ENCODE results near the gene RBP3.

DNA sequence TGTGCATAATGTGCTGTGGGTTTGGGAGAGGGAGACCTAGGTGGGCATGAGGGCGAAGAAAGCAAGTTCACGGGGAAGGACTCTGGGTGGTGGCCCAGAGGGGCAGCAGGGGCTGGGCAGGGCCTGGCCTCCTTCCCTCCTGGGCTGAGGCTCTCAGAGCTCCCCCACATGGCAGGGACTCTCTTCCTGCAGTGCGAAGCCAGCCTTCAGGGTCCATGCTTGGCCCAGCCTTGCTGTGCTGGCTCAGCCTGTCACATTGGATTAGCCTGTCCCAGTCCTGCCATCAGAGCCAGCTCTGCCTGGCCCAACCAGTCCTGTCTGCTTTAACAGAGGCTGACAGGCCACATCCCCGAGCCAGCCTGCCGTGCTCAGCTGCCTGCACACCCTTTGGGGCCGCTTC is 56.3 kb downstream of the RBP3 start:
- no peak for TF ChIP-seq GATA2 (IDR thresholded peaks at IDR 0.05; ENCODE audit: low read depth, low read length)
- no peak for TF ChIP-seq GATA3 (IDR thresholded peaks at IDR 0.05; ENCODE audit: low read depth, low read length)
